Astrocyte of the spinal cord (primary cell): ENCODE data around the gene RPL6.

Experiments
- DNase-seq: peaks from one replicate; pipeline ENCODE4 v3.0.0; 2011; ENCODE audit warnings: low read depth, low spot score
- H3K4me3 ChIP-seq: 2 replicates; pipeline ENCODE4 v1.5.1; 2011; ENCODE audit warnings: low read depth, mild to moderate bottlenecking, low read length, moderate library complexity
- CTCF ChIP-seq: IDR thresholded peaks from 2 replicates; pipeline ENCODE4 v1.5.1; 2012; ENCODE audit warnings: low read depth, mild to moderate bottlenecking, low read length, inconsistent platforms
- in situ Hi-C: cut with HindIII; loops from 2 replicates; pipeline ENCODE4 v1.10.0; 2017; ENCODE audit warnings: low sequenced_read_pairs

Gene RPL6

GRCh38 chr12:112389228-112389627 is 20.2 kb downstream of the RPL6 start:
- in situ Hi-C loops: no loop called here
- TF ChIP-seq CTCF: no peak
- no peak for DNase-seq
- H3K4me3 ChIP-seq: no peak overlapping the region

- no peak for DNase-seq
- no peak for TF ChIP-seq CTCF
- in situ Hi-C loops: no loop called here
- H3K4me3 ChIP-seq: no peak overlapping the region
Measured at GRCh38 chr12:112386726-112387125, 22.7 kb downstream of the RPL6 start.

- in situ Hi-C loops: no loop called here
- no peak for DNase-seq
- no peak for TF ChIP-seq CTCF
- H3K4me3 ChIP-seq: peak overlapping the region; percentile 52
Measured at GRCh38 chr12:112382866-112383265, 26.5 kb downstream of the RPL6 start.

- H3K4me3 ChIP-seq: peak within 1 kb of the TSS; percentile 69
- no peak for TF ChIP-seq CTCF
- in situ Hi-C loops: no loop called here
- DNase-seq: peak; percentile 82
Measured at GRCh38 chr12:112381883-112382796, 27.3 kb downstream of the RPL6 start, which contains the start of gene HECTD4. HECTD4 (minus strand) TSS chr12:112382431; CDS start chr12:112382128, 303 bp downstream.

- peak overlapping the region; percentile 69 for H3K4me3 ChIP-seq
- no peak for TF ChIP-seq CTCF
- no peak for DNase-seq
- in situ Hi-C loops: no loop called here
Measured at GRCh38 chr12:112381406-112381882, 28.0 kb downstream of the RPL6 start.

- no peak for DNase-seq
- in situ Hi-C loops: no loop called here
- peak overlapping the region; percentile 69 for H3K4me3 ChIP-seq
- no peak for TF ChIP-seq CTCF
Measured at GRCh38 chr12:112380663-112381405, 28.6 kb downstream of the RPL6 start.
